ENCODE data around the gene FOXI2. TPM values are rescaled to one million over a fixed set of nuclear protein-coding genes. Genes with fewer than 3 reads are reported as not detected.

The FOXI2 gene
- total RNA-seq, 4 donors from 2014 or later = 0.59 to 0.87 TPM; not detected in 2

DNA sequence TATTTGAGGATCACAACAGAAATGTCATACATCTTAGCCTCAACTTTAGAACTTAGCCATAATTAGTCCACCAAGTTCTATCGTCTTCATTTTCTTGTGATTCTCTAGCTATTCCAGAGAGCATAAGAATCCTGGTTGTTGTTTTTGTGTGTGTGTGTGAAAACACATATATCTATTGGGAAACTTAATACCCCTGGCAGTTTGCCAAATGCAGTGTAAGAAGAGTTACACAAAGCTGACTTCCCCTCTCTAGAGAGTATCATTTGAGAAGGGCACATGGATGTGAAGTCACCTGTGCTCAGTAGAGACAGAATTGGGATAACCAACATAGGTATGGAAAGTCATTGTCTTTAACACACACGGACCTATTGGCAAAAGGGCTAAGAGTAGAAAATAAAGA, 19.3 kb downstream of the FOXI2 start:
- Histone ChIP-seq H3K36me3 (no peaks in the 10 kb centered on the region), H3K27me3 (no peaks in the 10 kb centered on the region), H3K27ac (no peak overlapping the region), H3K9me3 (no peaks in the 10 kb centered on the region), H3K4me1 (no peaks in the 10 kb centered on the region), H3K4me3 (no peak overlapping the region)
- no peak for DNase-seq (ENCODE audit: low spot score in 2 of 2)
- TF ChIP-seq CTCF (IDR thresholded peaks at IDR 0.05) (no peak), POLR2A (IDR thresholded peaks at IDR 0.05) (no peak), EP300 (IDR thresholded peaks at IDR 0.05) (no peak)
- WGBS, 2 donors = 66 to 78% methylated on average over 2 of the region's 2 CpGs

DNA sequence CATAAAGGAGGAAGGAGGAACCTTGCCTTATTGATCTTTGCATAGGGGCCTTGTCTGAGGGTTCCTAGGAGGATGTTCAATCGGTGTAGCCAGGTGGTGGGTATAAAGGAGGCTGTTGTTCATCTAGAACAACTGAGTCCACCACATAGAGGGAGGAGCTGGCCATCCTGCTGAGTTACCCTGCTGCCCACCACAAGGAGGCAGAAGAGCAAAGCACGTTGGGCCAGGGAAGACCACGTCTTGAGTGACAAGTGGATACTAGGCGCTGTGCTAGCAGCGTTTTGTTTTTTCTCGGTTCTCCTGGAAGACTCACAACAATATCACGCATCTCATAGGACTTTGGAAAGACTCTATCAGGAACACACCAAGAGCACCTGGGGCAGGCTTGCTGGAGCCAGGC, 20.0 kb downstream of the FOXI2 start:
- no peak for TF ChIP-seq POLR2A (IDR thresholded peaks at IDR 0.05)
- TF ChIP-seq EP300 (IDR thresholded peaks at IDR 0.05) = no peak
- no peaks in the 10 kb centered on the region for H3K9me3 ChIP-seq
- no peak overlapping the region for H3K27ac ChIP-seq
- no peak for DNase-seq (ENCODE audit: low spot score in 2 of 2)
- H3K27me3 ChIP-seq = no peaks in the 10 kb centered on the region
- WGBS, 2 donors = 86 to 95% methylated on average over 7 of the region's 7 CpGs
- no peaks in the 10 kb centered on the region for H3K36me3 ChIP-seq
- no peaks in the 10 kb centered on the region for H3K4me1 ChIP-seq
- no peak overlapping the region for H3K4me3 ChIP-seq

DNA sequence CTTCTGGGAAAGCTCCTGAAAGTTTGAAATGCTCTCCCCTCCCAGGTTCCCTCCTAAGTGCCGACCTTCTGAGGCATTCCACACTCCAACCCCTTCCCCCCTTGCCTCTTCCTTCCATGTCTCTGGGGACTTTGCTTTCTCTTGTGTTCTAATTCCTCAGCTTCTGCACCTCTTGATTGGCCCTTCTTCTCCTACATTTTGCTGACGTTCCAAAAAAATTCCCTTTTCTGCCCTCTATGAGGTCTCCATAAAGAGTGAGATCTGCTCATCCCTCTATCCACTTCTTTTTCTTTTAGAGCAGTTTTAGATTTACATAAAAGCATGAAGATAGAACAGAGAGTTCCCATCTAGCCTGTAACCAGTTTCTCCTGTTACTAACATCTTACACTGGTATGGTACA, 22.3 kb downstream of the FOXI2 start:
- Histone ChIP-seq H3K27me3 (no peaks in the 10 kb centered on the region), H3K9me3 (peaks cover 0 to 8% (median 0%) of the 10 kb centered on the region in 4 donors), H3K4me1 (no peaks in the 10 kb centered on the region), H3K27ac (no peak overlapping the region), H3K4me3 (no peak overlapping the region), H3K36me3 (no peaks in the 10 kb centered on the region)
- no peak for DNase-seq (ENCODE audit: low spot score in 2 of 2)
- TF ChIP-seq CTCF (IDR thresholded peaks at IDR 0.05) = no peak
- no peak for TF ChIP-seq POLR2A (IDR thresholded peaks at IDR 0.05)
- no peak for TF ChIP-seq EP300 (IDR thresholded peaks at IDR 0.05)
- WGBS, 2 donors = 51 to 65% methylated on average over 2 of the region's 2 CpGs

DNA sequence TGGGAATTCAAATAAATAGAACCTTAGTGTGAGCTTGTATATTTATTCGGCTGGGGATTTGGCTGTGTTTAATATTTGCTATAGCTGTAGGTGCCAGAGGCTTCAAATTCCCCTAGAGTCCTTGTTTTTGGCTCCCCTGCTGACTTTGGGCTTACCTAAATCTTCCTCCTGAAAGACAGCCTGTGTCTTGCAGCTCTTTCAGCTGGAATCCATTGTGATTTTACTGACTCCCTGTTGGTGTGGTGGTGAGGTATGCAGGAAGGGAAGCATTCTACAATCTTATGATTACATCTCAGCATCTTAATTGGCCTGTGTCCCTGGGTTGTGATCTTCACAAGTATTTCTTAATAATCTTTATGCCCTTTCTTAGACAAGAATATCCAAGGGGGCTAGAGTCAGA, 25.9 kb downstream of the FOXI2 start:
- H3K4me3 ChIP-seq = no peak overlapping the region

GRCh38 chr10:127774766-127775559, 38.0 kb downstream of the FOXI2 start:
- WGBS, 2 donors = 26 to 27% methylated on average over 10 of the region's 10 CpGs
- no peak for TF ChIP-seq CTCF (IDR thresholded peaks at IDR 0.05)
- no peak for TF ChIP-seq POLR2A (IDR thresholded peaks at IDR 0.05)
- no peak for TF ChIP-seq EP300 (IDR thresholded peaks at IDR 0.05)
- H3K9me3 ChIP-seq = no peaks in the 10 kb centered on the region

More for the DNA sequence above, 25.9 kb downstream of the FOXI2 start:
- Histone ChIP-seq H3K9me3 (peaks cover 0 to 8% (median 0%) of the 10 kb centered on the region in 4 donors), H3K27me3 (no peaks in the 10 kb centered on the region), H3K27ac (no peak overlapping the region), H3K4me1 (no peaks in the 10 kb centered on the region), H3K36me3 (no peaks in the 10 kb centered on the region)
- DNase-seq (ENCODE audit: low spot score in 2 of 2) = no peak
- WGBS, 2 donors = 59 to 68% methylated on average over 1 of the region's 1 CpG
- TF ChIP-seq EP300 (IDR thresholded peaks at IDR 0.05) (no peak), POLR2A (IDR thresholded peaks at IDR 0.05) (no peak), CTCF (IDR thresholded peaks at IDR 0.05) (no peak)

More at GRCh38 chr10:127774766-127775559, 38.0 kb downstream of the FOXI2 start:
- Histone ChIP-seq H3K27ac (no peak overlapping the region), H3K27me3 (no peaks in the 10 kb centered on the region), H3K4me1 (no peaks in the 10 kb centered on the region), H3K36me3 (no peaks in the 10 kb centered on the region), H3K4me3 (no peak overlapping the region)
- DNase-seq (ENCODE audit: low spot score in 2 of 2) = no peak

All from tibial nerve (tissue), 4 donors.